Right atrium auricular region (tissue), 2 donors: ENCODE measurements around the gene MLPH. TPM values are rescaled to one million over a fixed set of nuclear protein-coding genes. Genes with fewer than 3 reads are reported as not detected.

ENCODE experiments used
- DNase-seq: peaks from one replicate; pipeline ENCODE4 v3.0.0-alpha.2; 2019; ENCODE audit warnings: low spot score
- H3K27ac ChIP-seq, 2 donors: fragments of 200-600 bp; sonication (generic); 1 replicate in 1 of 2; 2 replicates in 1 of 2; pipeline ENCODE4 v1.5.1; 2016 to 2019
- H3K27me3 ChIP-seq, 2 donors: fragments of 200-600 bp; sonication (generic); one replicate each; pipeline versions ENCODE4 v1.5.1 to v1.6.0; 2017 to 2019
- H3K36me3 ChIP-seq: fragments of 200-600 bp; sonication (generic); one replicate; pipeline ENCODE4 v1.5.1; 2016
- H3K4me1 ChIP-seq, 2 donors: fragments of 200-600 bp; sonication (generic); one replicate each; pipeline versions ENCODE4 v1.5.1 to v1.6.0; 2017 to 2019
- H3K4me3 ChIP-seq, 2 donors: fragments of 200-600 bp; sonication (generic); 1 replicate in 1 of 2; 2 replicates in 1 of 2; pipeline ENCODE4 v1.5.1; 2017 to 2019; ENCODE audit warnings: mild to moderate bottlenecking in 1 of 2, moderate library complexity in 1 of 2
- H3K9me3 ChIP-seq, 2 donors: fragments of 200-600 bp; sonication (generic); one replicate each; pipeline ENCODE4 v1.5.1; 2019
- CTCF ChIP-seq, 2 donors: fragments of 200-600 bp; sonication (generic); IDR thresholded peaks; one replicate each; pipeline ENCODE4 v1.5.1; 2019; ENCODE audit warnings: antibody characterized with exemption in 2 of 2
- total RNA-seq, 2 donors: library from RNA; depleted of rRNA; stranded (reverse); fragments of >200 nt; gene quantifications; one replicate each; pipeline ENCODE4 v1.1.0, GENCODE V29; 2016

Gene MLPH
- total RNA-seq, 2 donors from 2014 or later = 27.1 to 108 TPM

- no peak for TF ChIP-seq CTCF (IDR thresholded peaks at IDR 0.05)
- Histone ChIP-seq H3K36me3 (no peaks in the 10 kb centered on the region), H3K4me1 (peaks cover 0 to 14% of the 10 kb centered on the region in 2 donors), H3K4me3 (no peak overlapping the region), H3K27me3 (no peaks in the 10 kb centered on the region), H3K27ac (no peak overlapping the region), H3K9me3 (no peaks in the 10 kb centered on the region)
- no peak for DNase-seq
Observed at GRCh38 chr2:237576974-237577373, 89.9 kb downstream of the MLPH start.

GRCh38 chr2:237577458-237577857, 90.4 kb downstream of the MLPH start:
- Histone ChIP-seq H3K36me3 (no peaks in the 10 kb centered on the region), H3K4me1 (peaks cover 0 to 14% of the 10 kb centered on the region in 2 donors), H3K9me3 (no peaks in the 10 kb centered on the region), H3K4me3 (no peak overlapping the region), H3K27ac (no peak overlapping the region), H3K27me3 (no peaks in the 10 kb centered on the region)
- TF ChIP-seq CTCF (IDR thresholded peaks at IDR 0.05) = no peak
- DNase-seq = no peak

- Histone ChIP-seq H3K4me3 (no peak overlapping the region), H3K27me3 (no peaks in the 10 kb centered on the region), H3K4me1 (peaks cover 0 to 19% of the 10 kb centered on the region in 2 donors), H3K27ac (no peak overlapping the region), H3K9me3 (no peaks in the 10 kb centered on the region), H3K36me3 (no peaks in the 10 kb centered on the region)
- TF ChIP-seq CTCF (IDR thresholded peaks at IDR 0.05) = no peak
- DNase-seq = no peak
Observed at GRCh38 chr2:237577956-237578870, 91.2 kb downstream of the MLPH start.

- H3K36me3 ChIP-seq = no peaks in the 10 kb centered on the region
- peak overlapping the region in 1 of 2 donors; percentile 30 for H3K4me3 ChIP-seq
- no peak for TF ChIP-seq CTCF (IDR thresholded peaks at IDR 0.05)
- peaks cover 0 to 19% of the 10 kb centered on the region in 2 donors for H3K4me1 ChIP-seq
- no peaks in the 10 kb centered on the region for H3K9me3 ChIP-seq
- no peaks in the 10 kb centered on the region for H3K27me3 ChIP-seq
- no peak for DNase-seq
- H3K27ac ChIP-seq = peak overlapping the region; percentile 81 to 89
Observed at GRCh38 chr2:237581326-237581725, 94.3 kb downstream of the MLPH start.

- peak overlapping the region in 1 of 2 donors; percentile 30 for H3K4me3 ChIP-seq
- peak; percentile 29 to 69 for TF ChIP-seq CTCF (IDR thresholded peaks at IDR 0.05)
- peak overlapping the region; percentile 81 to 89 for H3K27ac ChIP-seq
- H3K4me1 ChIP-seq = peaks cover 0 to 19% of the 10 kb centered on the region in 2 donors
- no peaks in the 10 kb centered on the region for H3K36me3 ChIP-seq
- H3K27me3 ChIP-seq = no peaks in the 10 kb centered on the region
- peak; percentile 88 for DNase-seq
- H3K9me3 ChIP-seq = no peaks in the 10 kb centered on the region
Observed at GRCh38 chr2:237581751-237582746, 95.0 kb downstream of the MLPH start.
